Bone marrow (tissue), 2 donors: ENCODE results near the gene PDE9A.
"Not testable (repeated sequence)": the region's sequence is repeated elsewhere in the genome, so short reads cannot be mapped to it uniquely, and the experiment has no call there.

ENCODE experiments used
- DNase-seq, 2 donors: peaks; one replicate each; lab custom pipeline; 2025; lab: John Stamatoyannopoulos, UW

PDE9A gene

GRCh38 chr21:42799516-42799915 lies 146.1 kb downstream of the PDE9A start:
- DNase-seq, result no peak

GRCh38 chr21:42799948-42800347 lies 146.5 kb downstream of the PDE9A start:
- no peak for DNase-seq

- not testable (repeated sequence) for DNase-seq
Measured at GRCh38 chr21:42801616-42802015, 148.2 kb downstream of the PDE9A start.

- DNase-seq, result no peak
Measured at GRCh38 chr21:42806509-42807140, 153.2 kb downstream of the PDE9A start.

GRCh38 chr21:42807293-42807895 lies 154.0 kb downstream of the PDE9A start:
- not testable (repeated sequence) for DNase-seq

- DNase-seq, result no peak
Measured at GRCh38 chr21:42807938-42808613, 154.7 kb downstream of the PDE9A start.

- no peak for DNase-seq
Measured at GRCh38 chr21:42809171-42809570, 155.8 kb downstream of the PDE9A start.

- no peak for DNase-seq
Measured at GRCh38 chr21:42809577-42810475, 156.4 kb downstream of the PDE9A start.

GRCh38 chr21:42811960-42812359 lies 158.5 kb downstream of the PDE9A start:
- no peak for DNase-seq

- DNase-seq, result not testable (repeated sequence)
Measured at GRCh38 chr21:42812528-42813241, 159.3 kb downstream of the PDE9A start.

GRCh38 chr21:42815217-42815616 lies 161.8 kb downstream of the PDE9A start:
- DNase-seq, result no peak

GRCh38 chr21:42818328-42818749 lies 164.9 kb downstream of the PDE9A start:
- peak in 1 of 2 donors; percentile 39 for DNase-seq

GRCh38 chr21:42819861-42820615 lies 166.6 kb downstream of the PDE9A start:
- DNase-seq, result no peak

- no peak for DNase-seq
Measured at GRCh38 chr21:42820616-42821465, 167.4 kb downstream of the PDE9A start.
